OCI-LY3 (cell line): Measurements from ENCODE around the gene ENDOU.

ENCODE experiments used
- CTCF ChIP-seq: fragments of 200-600, 300-600 bp; sonication (generic); IDR thresholded peaks from 2 replicates; pipeline ENCODE4 v1.5.1; 2014; ENCODE audit warnings: antibody characterized with exemption, low read length, low read depth
- EZH2phosphoT487 ChIP-seq: fragments of 200-600 bp; shearing (Covaris generic); IDR thresholded peaks from 2 replicates; pipeline ENCODE4 v1.6.1; 2018; ENCODE audit warnings: antibody characterized with exemption, mixed run types, low read depth

- TF ChIP-seq CTCF (no peak), EZH2phosphoT487 (no peak)
These were observed 30.6 kb upstream of the ENDOU start for GRCh38 chr12:47755655-47756562.
